Measurements from ENCODE around the gene DMXL1.

DMXL1 gene, protein sequence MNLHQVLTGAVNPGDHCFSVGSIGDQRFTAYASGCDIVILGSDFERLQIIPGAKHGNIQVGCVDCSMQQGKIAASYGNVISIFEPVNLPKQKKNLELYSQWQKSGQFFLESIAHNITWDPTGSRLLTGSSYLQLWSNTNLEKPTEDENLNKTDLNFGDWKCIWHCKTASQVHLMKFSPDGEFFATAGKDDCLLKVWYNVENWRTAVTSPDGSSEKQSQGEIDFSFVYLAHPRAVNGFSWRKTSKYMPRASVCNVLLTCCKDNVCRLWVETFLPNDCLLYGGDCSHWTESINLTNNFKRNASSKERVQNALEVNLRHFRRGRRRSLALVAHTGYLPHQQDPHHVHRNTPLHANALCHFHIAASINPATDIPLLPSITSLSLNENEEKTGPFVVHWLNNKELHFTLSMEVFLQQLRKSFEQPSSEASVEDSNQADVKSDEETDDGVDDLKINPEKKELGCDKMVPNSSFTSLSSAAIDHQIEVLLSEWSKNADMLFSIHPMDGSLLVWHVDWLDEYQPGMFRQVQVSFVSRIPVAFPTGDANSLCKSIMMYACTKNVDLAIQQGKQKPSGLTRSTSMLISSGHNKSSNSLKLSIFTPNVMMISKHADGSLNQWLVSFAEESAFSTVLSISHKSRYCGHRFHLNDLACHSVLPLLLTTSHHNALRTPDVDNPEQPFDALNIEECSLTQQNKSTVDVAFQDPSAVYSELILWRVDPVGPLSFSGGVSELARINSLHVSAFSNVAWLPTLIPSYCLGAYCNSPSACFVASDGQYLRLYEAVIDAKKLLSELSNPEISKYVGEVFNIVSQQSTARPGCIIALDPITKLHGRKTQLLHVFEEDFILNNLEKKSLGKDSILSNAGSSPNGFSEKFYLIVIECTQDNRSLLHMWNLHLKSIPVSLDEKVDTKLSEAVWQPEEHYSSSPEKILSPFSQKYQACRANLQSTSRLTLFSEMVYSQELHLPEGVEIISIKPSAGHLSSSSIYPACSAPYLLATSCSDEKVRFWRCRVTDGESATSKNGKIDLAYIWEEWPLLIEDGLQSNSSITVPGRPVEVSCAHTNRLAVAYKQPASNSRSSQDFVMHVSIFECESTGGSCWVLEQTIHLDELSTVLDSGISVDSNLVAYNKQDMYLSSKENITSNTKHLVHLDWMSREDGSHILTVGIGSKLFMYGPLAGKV (N-terminal part only)

GRCh38 chr5:119070828-119071560 is at the start of gene DMXL1:
Gene DMXL1 (plus strand): TSS chr5:119071087. CDS start chr5:119071570, 483 bp downstream.
- peak; percentile 94 for DNase-seq

DNA sequence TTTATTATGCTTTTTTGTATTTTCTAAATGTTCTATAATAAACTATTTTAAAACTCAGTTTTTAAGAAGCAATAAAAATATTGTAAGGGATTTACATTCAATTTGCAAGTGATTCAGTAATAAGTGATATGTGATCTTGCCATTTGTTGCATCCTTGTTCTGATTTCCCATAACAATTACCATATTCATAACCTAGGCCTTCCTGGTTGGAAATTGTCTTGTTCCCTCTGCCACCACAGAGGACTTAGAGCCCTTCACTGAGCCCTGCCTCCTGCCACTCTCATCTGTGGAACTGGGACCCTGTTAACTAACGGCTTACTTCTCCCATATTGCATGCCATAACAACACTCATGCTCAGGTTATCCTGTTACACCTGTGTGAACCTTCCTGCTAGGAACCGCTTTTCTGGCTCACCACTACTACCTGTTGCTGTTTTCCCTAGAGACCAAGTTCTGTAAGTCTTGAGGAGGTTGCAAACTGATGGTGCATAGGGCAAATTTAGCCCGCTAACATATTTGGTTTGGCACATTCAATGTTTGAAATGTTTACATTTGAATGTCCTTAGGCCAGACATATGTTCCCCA is 49.6 kb upstream of the DMXL1 start:
- DNase-seq, result no peak

DNA sequence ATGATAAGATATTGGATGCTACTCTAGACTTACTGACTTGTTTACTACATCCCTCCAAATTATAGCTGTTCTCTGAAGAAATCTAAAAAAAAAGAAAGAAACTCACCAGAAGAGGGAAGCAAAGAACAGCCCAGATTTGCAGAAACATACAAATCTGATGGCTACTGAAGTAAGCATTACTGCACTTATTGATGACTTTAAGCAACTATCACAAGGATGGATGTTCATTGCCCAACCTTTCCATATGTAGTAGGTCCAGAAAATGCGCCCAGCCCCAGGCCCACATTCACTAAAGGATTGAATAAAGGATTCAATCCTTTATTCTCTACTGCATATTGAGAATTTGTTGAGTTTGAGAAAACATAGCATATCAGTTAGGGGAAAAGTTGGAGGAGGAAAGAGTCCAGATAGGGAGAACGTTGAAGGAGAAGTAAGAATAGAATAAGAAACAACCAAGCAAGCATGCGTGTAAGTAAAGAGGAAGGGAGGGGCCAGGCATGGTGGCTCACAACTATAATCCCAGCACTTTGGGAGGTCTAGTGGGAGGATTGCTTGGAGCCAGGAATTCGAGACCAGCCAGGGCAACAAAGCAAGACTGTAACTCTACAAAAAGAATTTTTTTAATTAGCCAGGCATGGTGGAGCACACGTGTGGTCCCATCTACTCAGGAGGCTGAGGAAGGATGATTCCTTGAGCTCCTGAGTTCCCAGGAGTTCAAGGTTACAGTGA is 48.7 kb upstream of the DMXL1 start:
- DNase-seq, result no peak

DNA sequence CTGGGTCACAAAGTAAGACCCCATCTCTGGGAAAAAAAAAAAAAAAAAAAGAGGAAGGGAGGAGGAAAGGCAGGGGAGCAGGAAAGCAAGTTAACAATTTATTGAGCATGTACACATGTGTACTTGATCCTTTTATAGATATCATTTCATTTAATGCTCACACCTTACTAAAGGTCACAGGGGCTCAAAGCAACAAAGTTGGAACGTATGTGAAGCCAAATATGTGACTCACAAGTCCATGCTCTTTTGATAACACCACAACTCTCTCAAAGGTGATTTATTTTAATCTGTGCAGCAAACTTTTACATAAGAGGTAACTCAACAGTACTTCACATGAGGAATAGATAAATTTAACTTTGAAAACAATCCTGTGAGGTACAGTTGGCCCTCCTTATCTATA is 48.1 kb upstream of the DMXL1 start:
- no peak for DNase-seq

DNA sequence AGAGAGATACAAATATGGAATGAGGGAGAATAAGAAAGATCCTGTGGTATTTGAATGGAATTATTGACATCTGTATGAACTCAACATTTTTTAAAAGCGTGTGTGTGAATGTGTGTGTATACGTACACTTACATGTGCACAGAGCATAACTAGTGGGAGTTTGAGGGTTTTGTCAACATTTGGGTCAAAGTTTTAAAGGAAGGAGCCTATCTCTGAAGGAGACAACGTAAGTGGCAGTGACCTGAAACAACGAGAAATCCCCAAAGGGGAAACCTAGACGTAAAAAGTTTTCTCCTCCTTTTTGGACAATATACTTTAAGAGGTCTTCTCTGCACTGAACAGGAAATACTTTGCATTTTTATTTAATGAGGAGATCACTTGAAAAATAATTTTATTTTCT is 42.3 kb upstream of the DMXL1 start:
- no peak for DNase-seq

DNA sequence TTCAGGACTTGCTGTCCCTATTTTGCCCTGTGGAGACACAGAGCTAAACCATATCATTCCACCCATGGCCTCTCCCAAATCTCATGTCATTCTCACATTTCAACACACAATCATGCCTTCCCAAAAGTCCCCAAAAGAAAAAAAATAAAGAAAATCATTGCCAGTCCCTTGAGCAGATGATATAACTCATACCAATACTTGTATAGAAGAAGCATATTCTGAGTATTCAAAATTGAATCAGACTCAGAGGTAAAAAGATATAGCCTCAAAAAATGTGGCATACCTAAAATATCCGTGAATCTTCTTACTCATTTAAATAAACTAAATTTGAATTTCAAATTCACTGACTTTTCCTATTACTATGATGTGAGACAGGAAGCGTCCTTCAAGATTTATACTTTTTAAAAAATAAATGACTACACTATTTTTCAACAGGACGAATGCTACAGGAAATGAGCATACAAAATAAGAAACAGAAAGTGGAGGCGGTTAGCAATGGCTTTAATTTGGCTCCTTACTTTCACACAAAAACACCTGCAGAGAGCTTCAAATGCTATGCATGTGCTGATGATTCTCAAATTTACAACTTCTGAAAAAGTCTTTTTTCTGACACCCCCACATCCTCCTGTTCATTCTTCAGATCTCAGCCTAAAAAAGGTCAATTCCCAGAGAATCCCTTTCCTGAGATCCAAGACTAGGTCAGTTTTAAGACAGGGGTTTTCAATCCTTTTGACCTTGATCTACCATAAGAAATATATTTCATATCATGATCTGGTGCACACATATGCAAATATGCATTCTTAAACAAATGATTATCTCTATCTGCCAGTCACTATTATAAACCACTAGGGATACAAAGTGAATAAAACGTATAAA is 39.6 kb upstream of the DMXL1 start:
- no peak for DNase-seq

DNA sequence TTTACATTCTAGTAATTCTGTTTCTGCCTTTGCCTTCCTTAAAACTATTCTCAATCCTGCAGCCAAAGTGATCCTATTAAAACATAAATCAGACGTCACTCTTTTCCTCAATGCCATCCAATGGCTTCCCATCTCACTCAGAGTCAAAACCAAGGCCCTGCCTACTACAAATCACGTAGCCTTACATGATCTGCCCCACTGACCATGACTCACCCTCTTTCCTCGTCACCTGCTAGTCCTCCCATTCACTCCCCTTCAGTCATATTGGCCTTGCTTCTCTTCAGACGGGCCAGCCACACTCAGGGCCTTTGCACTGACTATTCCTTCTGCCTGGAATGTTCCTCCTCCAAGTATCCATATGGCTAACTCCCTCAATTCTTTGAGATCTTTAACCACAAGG is 39.0 kb upstream of the DMXL1 start:
- no peak for DNase-seq

DNA sequence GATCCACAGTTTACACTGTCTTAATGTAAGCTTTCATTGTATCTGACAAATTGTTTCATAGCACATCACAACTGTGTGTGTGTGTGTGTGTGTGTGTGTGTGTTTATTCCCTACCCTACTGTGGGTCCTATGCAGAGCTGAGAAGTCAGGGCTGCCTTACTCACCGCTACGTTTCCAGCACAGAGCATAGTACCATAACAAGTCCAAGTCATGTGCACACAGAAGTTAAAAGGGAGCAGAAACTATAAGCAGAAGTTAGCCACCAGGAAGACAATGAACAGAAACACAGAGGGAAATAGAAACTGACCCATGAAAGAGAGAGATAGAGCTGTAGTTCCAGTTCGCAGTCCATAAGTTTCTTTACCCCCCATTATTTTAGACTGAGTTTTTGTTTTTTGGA is 38.2 kb upstream of the DMXL1 start:
- no peak for DNase-seq

GRCh38 chr5:119033135-119033534 is 37.8 kb upstream of the DMXL1 start:
- DNase-seq, result no peak

DNA sequence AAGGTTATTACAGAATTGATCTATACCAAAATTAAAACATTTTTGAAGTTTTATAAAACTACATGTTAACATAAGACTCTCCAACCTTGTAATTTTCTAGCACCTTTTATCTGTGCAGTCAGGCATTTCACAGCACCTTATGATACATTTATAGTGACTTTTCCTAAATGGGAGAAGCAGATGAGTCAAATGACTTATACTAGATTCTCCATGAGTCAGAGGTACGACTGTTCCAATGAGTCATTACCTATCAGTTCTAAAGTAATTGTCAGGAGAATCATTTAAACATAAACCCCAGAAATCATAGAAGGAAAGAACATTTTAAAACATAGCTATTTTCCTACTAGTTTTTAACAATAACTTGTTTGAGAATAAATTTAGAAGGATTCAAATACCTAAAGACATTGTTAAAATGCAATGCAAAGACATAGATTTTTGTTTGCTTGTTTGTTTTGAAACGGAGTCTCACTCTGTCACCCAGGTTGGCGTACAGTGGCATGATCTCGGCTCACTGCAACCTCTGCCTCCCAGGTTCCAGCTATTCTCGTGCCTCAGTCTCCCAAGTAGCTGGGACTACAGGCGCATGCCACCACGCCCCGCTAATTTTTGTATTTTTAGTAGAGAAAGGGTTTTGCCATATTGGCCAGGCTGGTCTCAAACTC is 34.7 kb upstream of the DMXL1 start:
- no peak for DNase-seq

DNA sequence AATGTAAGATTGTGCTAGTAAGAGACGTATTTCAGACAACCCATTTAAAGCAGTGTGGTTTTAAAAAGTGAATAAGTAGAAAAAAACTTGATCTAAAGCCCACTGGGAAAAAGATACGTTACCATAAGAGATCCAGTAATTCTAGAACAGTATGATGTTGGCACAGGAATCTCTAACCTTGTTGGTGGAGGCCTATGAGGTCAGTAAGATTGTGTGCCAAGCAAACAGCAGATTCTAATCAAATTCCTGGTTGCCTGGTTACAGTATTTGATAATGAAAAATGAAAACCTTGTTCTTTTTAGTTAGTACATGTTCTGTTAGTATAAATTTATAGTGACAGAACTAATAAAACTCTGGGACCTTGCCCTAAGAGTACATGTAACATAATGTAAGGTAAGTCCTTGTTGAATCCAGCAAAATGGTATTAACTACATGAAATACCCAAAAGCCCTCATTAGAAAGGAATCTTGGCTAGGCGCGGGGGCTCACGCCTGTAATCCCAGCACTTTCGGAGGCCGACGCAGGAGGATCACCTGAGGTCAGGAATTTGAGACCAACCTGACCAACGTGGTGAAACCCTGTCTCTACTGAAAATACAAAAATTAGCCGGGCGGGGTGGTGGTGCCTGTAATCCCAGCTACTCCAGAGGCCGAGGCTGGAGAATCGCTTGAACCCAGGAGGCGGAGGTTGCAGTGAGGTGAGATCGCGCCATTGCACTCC is 33.2 kb upstream of the DMXL1 start:
- DNase-seq, result no peak

DNA sequence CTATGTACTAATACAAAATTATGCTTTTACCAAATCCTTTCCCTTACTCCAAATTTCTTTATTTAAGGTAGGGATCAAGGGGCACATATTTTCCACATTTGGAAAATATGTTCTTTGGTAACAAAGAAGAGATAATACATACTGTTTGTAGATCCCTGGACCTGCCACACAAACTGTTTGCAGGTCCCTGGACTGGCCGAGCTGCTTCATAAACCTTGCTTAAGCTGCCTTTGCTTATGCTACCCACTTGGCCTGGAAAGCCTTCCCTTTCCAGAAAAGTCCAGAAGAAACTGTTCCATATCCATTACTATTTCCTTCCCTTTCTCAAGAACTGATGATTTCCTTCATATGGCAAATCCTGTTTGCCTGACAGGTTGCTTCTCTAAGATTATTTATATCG is 22.6 kb upstream of the DMXL1 start:
- no peak for DNase-seq

DNA sequence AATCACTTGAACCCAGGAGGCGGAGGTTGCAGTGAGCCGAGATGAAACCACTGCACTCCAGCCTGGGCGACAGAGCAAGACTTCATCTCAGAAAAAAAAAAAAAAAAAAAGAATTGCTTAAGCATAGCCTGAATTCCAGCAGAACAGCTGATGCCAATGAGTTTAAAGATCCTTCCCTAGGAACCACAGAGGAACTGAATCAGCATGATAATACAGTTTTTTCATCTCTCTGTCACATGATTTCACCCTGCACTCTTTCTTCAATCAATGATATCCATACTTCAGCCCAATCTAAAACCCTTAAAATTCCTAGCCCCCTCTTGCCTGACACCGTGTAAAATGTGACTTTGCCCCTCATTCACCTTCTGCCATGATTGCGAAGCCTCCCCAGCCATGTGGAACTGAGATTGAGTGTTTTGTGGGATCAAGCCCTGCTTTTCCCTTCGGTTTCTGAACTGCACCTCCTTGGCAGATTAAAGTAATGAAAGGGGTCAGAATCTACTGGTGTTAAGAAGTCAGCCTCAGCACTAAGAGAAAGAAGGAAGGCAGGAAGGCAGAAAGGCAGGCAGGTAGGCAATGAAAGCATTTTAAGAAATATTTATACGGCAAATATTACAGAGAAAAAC is 20.9 kb upstream of the DMXL1 start:
- no peak for DNase-seq

- DNase-seq, result no peak
Observed at GRCh38 chr5:119054101-119054500, 16.8 kb upstream of the DMXL1 start.

- DNase-seq, result no peak
Observed at GRCh38 chr5:119055294-119055693, 15.6 kb upstream of the DMXL1 start.

GRCh38 chr5:119058979-119059529 is 11.8 kb upstream of the DMXL1 start:
- DNase-seq, result no peak

DNA sequence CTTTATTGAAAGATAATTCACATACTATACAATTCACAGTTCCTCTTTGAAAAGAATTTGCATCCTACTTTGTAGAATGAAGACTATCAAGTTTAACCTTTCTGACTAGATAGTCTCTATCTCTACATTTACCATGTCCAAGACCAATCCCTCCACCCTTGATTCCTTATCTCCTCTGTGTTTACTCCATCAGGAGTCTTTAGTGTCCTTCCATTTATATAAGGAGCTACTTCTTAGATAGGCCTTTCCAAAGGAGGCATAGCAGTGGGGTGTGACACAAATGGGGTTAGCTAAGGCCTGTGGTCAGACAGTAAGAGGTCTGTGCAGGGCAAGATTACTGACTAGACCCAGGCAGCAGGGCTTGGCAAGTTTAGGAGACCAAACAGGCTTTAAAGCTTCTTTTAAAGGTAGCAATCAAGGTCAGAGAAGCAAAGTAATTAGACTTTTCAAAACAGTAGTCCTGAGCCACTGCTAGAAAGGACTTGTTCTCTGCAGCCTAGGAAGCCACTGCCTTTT is 11.1 kb upstream of the DMXL1 start:
- no peak for DNase-seq

Measured in NCI-H1048 (cell line).